ENCODE measurements around the gene LONP2.

Gene LONP2

GRCh38 chr16:48318630-48319029, 74.5 kb downstream of the LONP2 start:
- H3K36me3 Mint-ChIP-seq: peaks cover 41% of the 10 kb centered on the region
- no peaks in the 10 kb centered on the region for H3K27me3 Mint-ChIP-seq
- H3K4me3 Mint-ChIP-seq: peak overlapping the region; percentile 45
- CTCF ChIA-PET: interaction anchor here (0.6 to 1.8 kb wide), 4 partner anchors 66 to 1705 kb away, joined by 3 to 8 read pairs (median 4); no protein-coding TSS in a partner anchor
- peak overlapping the region; percentile 94 for H3K27ac Mint-ChIP-seq
- H3K4me1 Mint-ChIP-seq: peaks cover 38% of the 10 kb centered on the region
- peak; percentile 70 for DNase-seq
- H3K9me3 Mint-ChIP-seq: no peaks in the 10 kb centered on the region

GRCh38 chr16:48321317-48322036, 77.4 kb downstream of the LONP2 start:
- H3K9me3 Mint-ChIP-seq: no peaks in the 10 kb centered on the region
- CTCF ChIA-PET: no interaction called here
- H3K4me3 Mint-ChIP-seq: no peak overlapping the region
- DNase-seq: no peak
- peaks cover 35% of the 10 kb centered on the region for H3K36me3 Mint-ChIP-seq
- H3K27me3 Mint-ChIP-seq: no peaks in the 10 kb centered on the region
- H3K27ac Mint-ChIP-seq: no peak overlapping the region
- H3K4me1 Mint-ChIP-seq: peaks cover 43% of the 10 kb centered on the region

GRCh38 chr16:48323783-48324775, 80.0 kb downstream of the LONP2 start:
- DNase-seq: no peak
- H3K4me1 Mint-ChIP-seq: peaks cover 17% of the 10 kb centered on the region
- CTCF ChIA-PET: no interaction called here
- H3K27me3 Mint-ChIP-seq: no peaks in the 10 kb centered on the region
- H3K9me3 Mint-ChIP-seq: no peaks in the 10 kb centered on the region
- H3K4me3 Mint-ChIP-seq: no peak overlapping the region
- H3K27ac Mint-ChIP-seq: no peak overlapping the region
- peaks cover 28% of the 10 kb centered on the region for H3K36me3 Mint-ChIP-seq

DNA sequence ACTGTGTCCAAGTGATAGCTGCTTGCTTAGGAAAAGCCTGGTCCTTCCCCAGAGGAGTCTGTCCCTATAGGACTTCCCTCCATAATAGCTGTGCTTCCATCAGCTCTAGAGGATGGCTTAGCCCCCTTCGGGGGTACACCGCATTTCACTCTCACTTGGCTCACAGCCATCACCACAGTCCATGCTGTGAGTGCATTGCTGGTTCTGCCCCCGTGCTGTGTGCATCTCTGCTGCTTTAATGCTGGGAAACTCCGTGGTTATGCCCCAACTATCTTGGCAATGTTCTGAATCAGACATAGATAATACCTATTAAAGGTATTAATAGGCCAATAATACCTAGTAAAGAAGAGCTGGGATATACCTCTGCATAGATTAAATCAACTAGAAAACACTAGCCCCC, 82.8 kb downstream of the LONP2 start:
- CTCF ChIA-PET: interaction anchor here (1.0 kb wide), 2 partner anchors 27 to 35 kb away, joined by 3 to 4 read pairs; no protein-coding TSS in a partner anchor
- Mint-ChIP-seq H3K4me3 (no peak overlapping the region), H3K9me3 (no peaks in the 10 kb centered on the region), H3K27ac (no peak overlapping the region), H3K4me1 (peaks cover 8% of the 10 kb centered on the region), H3K36me3 (peaks cover 30% of the 10 kb centered on the region), H3K27me3 (no peaks in the 10 kb centered on the region)
- DNase-seq: no peak

DNA sequence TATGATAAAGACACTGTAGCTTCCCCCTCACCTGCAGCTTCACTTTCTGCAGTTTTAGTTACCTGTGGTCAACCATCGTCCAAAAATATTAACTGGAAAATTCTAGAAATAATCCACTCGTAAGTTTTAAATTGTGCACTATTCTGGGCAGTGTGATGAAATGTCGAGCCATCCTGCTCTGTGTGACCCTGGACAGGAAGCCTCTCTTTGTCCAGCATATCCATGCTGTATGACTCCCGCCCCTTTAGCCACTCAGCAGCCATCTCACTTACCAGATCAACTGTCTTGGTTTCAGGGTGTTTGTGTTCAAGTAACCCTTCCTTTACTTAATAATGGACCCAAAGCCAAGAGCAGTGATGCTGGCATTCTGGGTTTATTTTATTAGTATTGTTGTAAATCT, 85.0 kb downstream of the LONP2 start:
- DNase-seq: no peak
- Mint-ChIP-seq H3K27me3 (no peaks in the 10 kb centered on the region), H3K4me1 (peaks cover 5% of the 10 kb centered on the region), H3K9me3 (no peaks in the 10 kb centered on the region), H3K27ac (no peak overlapping the region), H3K4me3 (no peak overlapping the region), H3K36me3 (peaks cover 19% of the 10 kb centered on the region)
- CTCF ChIA-PET: no interaction called here

- H3K27ac Mint-ChIP-seq: peak overlapping the region; percentile 35
- CTCF ChIA-PET: no interaction called here
- peaks cover 3% of the 10 kb centered on the region for H3K4me1 Mint-ChIP-seq
These were observed 86.2 kb downstream of the LONP2 start for GRCh38 chr16:48330189-48330840.

DNA sequence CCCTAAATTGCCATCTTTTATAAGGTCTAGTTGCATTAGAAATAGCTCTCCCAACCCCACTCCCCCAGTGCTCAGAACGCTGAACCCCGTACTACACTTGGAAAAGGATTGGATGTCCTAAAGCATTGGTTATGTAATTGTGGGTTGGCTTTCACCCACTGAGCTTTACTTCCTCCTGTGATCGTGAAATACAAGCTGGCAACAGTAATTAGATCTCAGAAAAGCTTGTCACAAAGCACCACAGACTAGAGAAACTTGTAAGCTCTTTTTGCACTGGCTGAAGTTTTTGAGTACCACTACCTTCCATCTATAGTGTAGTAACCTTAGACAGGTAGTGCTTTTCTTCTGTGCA, 86.7 kb downstream of the LONP2 start:
- Mint-ChIP-seq H3K36me3 (peaks cover 23% of the 10 kb centered on the region), H3K4me3 (no peak overlapping the region), H3K4me1 (peaks cover 3% of the 10 kb centered on the region), H3K27ac (peak overlapping the region; percentile 35), H3K9me3 (no peaks in the 10 kb centered on the region), H3K27me3 (no peaks in the 10 kb centered on the region)
- no peak for DNase-seq
- CTCF ChIA-PET: interaction anchor here (0.9 kb wide), 1 partner anchor 22 kb away, joined by 3 read pairs; no protein-coding TSS in a partner anchor

More at GRCh38 chr16:48330189-48330840, 86.2 kb downstream of the LONP2 start:
- Mint-ChIP-seq H3K27me3 (no peaks in the 10 kb centered on the region), H3K9me3 (no peaks in the 10 kb centered on the region), H3K36me3 (peaks cover 22% of the 10 kb centered on the region), H3K4me3 (no peak overlapping the region)
- DNase-seq: no peak

- no peak overlapping the region for H3K27ac Mint-ChIP-seq
- no peak overlapping the region for H3K4me3 Mint-ChIP-seq
- H3K27me3 Mint-ChIP-seq: no peaks in the 10 kb centered on the region
- no peaks in the 10 kb centered on the region for H3K9me3 Mint-ChIP-seq
- DNase-seq: no peak
- CTCF ChIA-PET: no interaction called here
- peaks cover 3% of the 10 kb centered on the region for H3K4me1 Mint-ChIP-seq
- H3K36me3 Mint-ChIP-seq: peaks cover 34% of the 10 kb centered on the region
These were observed 88.9 kb downstream of the LONP2 start for GRCh38 chr16:48332978-48333377.

- CTCF ChIA-PET: no interaction called here
- peaks cover 40% of the 10 kb centered on the region for H3K36me3 Mint-ChIP-seq
- no peaks in the 10 kb centered on the region for H3K27me3 Mint-ChIP-seq
- H3K27ac Mint-ChIP-seq: no peak overlapping the region
- H3K4me3 Mint-ChIP-seq: no peak overlapping the region
- no peak for DNase-seq
- H3K4me1 Mint-ChIP-seq: peaks cover 3% of the 10 kb centered on the region
- H3K9me3 Mint-ChIP-seq: no peaks in the 10 kb centered on the region
These were observed 90.2 kb downstream of the LONP2 start for GRCh38 chr16:48334325-48334724.

- peaks cover 45% of the 10 kb centered on the region for H3K36me3 Mint-ChIP-seq
- H3K27ac Mint-ChIP-seq: no peak overlapping the region
- no peak for DNase-seq
- CTCF ChIA-PET: no interaction called here
- H3K4me3 Mint-ChIP-seq: no peak overlapping the region
- no peaks in the 10 kb centered on the region for H3K4me1 Mint-ChIP-seq
- no peaks in the 10 kb centered on the region for H3K9me3 Mint-ChIP-seq
- H3K27me3 Mint-ChIP-seq: no peaks in the 10 kb centered on the region
These were observed 91.9 kb downstream of the LONP2 start for GRCh38 chr16:48335961-48336360.

DNA sequence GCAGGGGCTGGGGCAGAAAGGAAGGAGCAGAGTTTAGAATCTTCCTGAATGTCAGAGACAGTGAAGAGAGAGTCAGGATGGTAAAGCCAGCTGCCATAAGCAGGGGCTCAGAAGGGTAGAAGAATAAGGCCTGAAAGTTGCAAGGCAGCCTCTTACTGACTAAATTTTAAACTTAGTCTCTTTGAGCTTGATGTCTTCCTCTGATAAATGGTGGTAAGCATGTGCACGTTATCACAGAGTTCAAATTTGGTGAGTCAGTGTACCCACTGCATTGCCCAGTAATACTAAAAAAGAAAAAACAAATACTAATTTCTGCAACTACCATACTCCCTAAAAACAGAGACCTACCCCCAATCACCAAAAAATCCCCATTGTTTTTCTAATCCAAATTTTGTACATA, 96.0 kb downstream of the LONP2 start:
- Mint-ChIP-seq H3K27me3 (no peaks in the 10 kb centered on the region), H3K36me3 (peaks cover 57% of the 10 kb centered on the region), H3K27ac (no peak overlapping the region), H3K9me3 (no peaks in the 10 kb centered on the region), H3K4me1 (no peaks in the 10 kb centered on the region), H3K4me3 (no peak overlapping the region)
- DNase-seq: no peak
- CTCF ChIA-PET: no interaction called here

GRCh38 chr16:48342591-48342990, 98.5 kb downstream of the LONP2 start:
- DNase-seq: no peak
- no peak overlapping the region for H3K27ac Mint-ChIP-seq
- H3K9me3 Mint-ChIP-seq: no peaks in the 10 kb centered on the region
- H3K36me3 Mint-ChIP-seq: peaks cover 37% of the 10 kb centered on the region
- H3K4me1 Mint-ChIP-seq: no peaks in the 10 kb centered on the region
- no peak overlapping the region for H3K4me3 Mint-ChIP-seq
- H3K27me3 Mint-ChIP-seq: no peaks in the 10 kb centered on the region
- CTCF ChIA-PET: interaction anchor here (0.6 kb wide), 1 partner anchor 249 kb away, joined by 3 read pairs; no protein-coding TSS in a partner anchor

DNA sequence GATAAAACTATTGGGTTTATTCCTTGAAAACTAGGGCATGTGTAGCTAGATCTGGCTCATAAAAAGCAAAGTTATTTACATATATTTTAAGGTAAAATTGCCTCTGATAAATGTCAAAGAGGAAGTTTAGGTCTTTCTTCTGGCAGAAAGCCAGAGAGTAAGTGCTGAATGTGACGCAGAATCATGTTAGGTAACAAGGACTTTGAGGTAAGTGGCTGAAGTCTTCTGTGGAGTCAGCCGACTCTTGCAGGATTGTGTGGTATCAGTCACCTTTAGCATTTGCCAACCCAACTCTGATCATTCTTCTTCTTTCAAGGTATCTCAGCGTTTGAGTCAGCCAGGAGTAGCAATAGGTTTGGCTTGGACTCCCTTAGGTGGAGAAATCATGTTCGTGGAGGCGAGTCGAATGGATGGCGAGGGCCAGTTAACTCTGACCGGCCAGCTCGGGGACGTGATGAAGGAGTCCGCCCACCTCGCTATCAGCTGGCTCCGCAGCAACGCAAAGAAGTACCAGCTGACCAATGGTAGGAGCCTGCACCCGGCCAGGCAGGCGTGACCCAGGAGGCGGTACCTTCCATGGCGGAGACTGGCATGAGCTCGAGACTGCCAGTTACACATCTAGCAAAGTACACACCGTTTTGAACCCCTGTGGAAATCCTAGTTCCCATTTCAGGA, 103.2 kb downstream of the LONP2 start:
- CTCF ChIA-PET: interaction anchor here (1.0 to 2.2 kb wide), 2 partner anchors 276 to 283 kb away, joined by 3 to 4 read pairs; no protein-coding TSS in a partner anchor
- H3K4me1 Mint-ChIP-seq: no peaks in the 10 kb centered on the region
- no peak overlapping the region for H3K27ac Mint-ChIP-seq
- no peak for DNase-seq
- H3K4me3 Mint-ChIP-seq: no peak overlapping the region
- H3K9me3 Mint-ChIP-seq: no peaks in the 10 kb centered on the region
- peaks cover 47% of the 10 kb centered on the region for H3K36me3 Mint-ChIP-seq
- no peaks in the 10 kb centered on the region for H3K27me3 Mint-ChIP-seq

- Mint-ChIP-seq H3K36me3 (peaks cover 45% of the 10 kb centered on the region), H3K9me3 (no peaks in the 10 kb centered on the region), H3K4me1 (no peaks in the 10 kb centered on the region), H3K4me3 (no peak overlapping the region), H3K27ac (no peak overlapping the region), H3K27me3 (no peaks in the 10 kb centered on the region)
- CTCF ChIA-PET: interaction anchor here (2.2 kb wide), 1 partner anchor 275 kb away, joined by 4 read pairs; no protein-coding TSS in a partner anchor
- DNase-seq: no peak
These were observed 103.9 kb downstream of the LONP2 start for GRCh38 chr16:48347980-48348379.
